ENCODE data around the gene MLLT6. TPM values are rescaled to one million over a fixed set of nuclear protein-coding genes. Genes with fewer than 3 reads are reported as not detected.

MLLT6 gene
- total and polyA plus RNA-seq, 8 donors: 51.3 to 181 (median 68.7) TPM

DNA sequence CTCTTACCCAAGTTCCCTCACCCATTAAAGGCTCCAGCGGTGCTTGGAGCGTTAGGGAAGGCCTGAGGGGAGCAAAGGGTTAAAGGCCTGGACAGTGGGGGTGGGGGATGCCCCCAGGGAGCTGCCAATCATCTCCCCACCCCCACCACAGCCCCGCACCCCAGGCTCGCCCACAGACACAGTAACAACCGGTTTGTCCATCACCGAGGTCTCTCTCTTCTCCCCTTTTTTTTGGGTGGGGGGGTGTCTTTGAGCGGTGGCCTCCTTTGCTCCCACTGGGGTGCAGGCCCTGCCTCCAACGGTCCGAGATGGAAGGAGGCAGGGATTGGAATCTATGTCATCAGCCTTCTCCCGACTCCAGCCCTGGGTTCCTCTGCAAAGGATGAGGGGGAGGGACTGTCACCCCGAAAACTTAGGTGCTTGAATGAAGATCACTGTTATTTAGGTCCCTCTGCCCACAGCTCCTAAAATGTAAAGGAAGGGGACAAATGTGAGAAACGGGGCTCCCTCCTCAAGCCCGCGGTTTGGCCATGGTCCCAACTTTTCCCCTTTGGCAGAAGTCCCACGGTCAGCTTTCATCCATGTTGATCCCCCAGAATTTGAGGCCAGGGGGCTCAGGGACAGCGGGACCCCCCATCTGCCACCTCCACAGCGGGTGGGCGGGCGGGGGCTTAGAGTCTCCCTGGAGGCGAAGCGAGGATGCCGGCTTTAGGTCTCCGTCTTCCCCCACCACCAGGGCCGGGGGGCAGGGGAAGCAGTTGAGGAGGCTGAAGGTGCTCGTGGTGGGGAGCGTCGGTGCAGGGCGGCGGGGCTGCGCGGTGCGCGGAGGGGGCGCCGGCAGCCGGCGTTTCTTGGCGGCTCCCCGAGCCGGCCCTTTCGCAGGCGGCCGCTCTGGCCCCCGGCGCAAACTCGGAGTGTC, 32.0 kb upstream of the MLLT6 start:
- intact Hi-C loops (cut with DNase I): no loop called here
- H3K4me1 ChIP-seq: peaks cover 0 to 4% (median 3%) of the 10 kb centered on the region in 3 donors
- DNase-seq (peak in 3 of 6 donors; percentile 29 to 45 (median 33)), FAIRE-seq (no peak), ATAC-seq (no peak)
- no peaks in the 10 kb centered on the region for H3K36me3 ChIP-seq
- H3K4me3 ChIP-seq: peak overlapping the region; percentile 49 to 73 (median 60)
- H3K27me3 ChIP-seq: no peaks in the 10 kb centered on the region
- H3K9me3 ChIP-seq: no peaks in the 10 kb centered on the region
- no peak overlapping the region for H3K27ac ChIP-seq
- WGBS, 2 donors: 24 to 25% methylated on average over 46 of the region's 46 CpGs
- TF ChIP-seq, protein P1, sequence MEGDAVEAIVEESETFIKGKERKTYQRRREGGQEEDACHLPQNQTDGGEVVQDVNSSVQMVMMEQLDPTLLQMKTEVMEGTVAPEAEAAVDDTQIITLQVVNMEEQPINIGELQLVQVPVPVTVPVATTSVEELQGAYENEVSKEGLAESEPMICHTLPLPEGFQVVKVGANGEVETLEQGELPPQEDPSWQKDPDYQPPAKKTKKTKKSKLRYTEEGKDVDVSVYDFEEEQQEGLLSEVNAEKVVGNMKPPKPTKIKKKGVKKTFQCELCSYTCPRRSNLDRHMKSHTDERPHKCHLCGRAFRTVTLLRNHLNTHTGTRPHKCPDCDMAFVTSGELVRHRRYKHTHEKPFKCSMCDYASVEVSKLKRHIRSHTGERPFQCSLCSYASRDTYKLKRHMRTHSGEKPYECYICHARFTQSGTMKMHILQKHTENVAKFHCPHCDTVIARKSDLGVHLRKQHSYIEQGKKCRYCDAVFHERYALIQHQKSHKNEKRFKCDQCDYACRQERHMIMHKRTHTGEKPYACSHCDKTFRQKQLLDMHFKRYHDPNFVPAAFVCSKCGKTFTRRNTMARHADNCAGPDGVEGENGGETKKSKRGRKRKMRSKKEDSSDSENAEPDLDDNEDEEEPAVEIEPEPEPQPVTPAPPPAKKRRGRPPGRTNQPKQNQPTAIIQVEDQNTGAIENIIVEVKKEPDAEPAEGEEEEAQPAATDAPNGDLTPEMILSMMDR (IDR thresholded peaks at IDR 0.05): no peak

GRCh38 chr17:38673707-38674013, 31.4 kb upstream of the MLLT6 start:
- 1 to 2% methylated on average over 29 to 41 of the region's 41 CpGs for WGBS, 2 donors
- DNase-seq: peak in 3 of 6 donors; percentile 28 to 68 (median 52)
- peak; percentile 5 to 36 (median 14) for ATAC-seq
- H3K27me3 ChIP-seq: no peaks in the 10 kb centered on the region
- TF ChIP-seq, protein P1 (IDR thresholded peaks at IDR 0.05): no peak
- intact Hi-C loops (cut with DNase I): no loop called here
- H3K27ac ChIP-seq: no peak overlapping the region
- peaks cover 0 to 4% (median 3%) of the 10 kb centered on the region in 3 donors for H3K4me1 ChIP-seq
- no peak for FAIRE-seq
- peak overlapping the region; percentile 49 to 73 (median 60) for H3K4me3 ChIP-seq
- no peaks in the 10 kb centered on the region for H3K36me3 ChIP-seq
- no peaks in the 10 kb centered on the region for H3K9me3 ChIP-seq

GRCh38 chr17:38674014-38674748, 30.9 kb upstream of the MLLT6 start:
- peak in 5 of 6 donors; percentile 35 to 82 (median 55) for DNase-seq
- TF ChIP-seq, protein P1 (IDR thresholded peaks at IDR 0.05): no peak
- Histone ChIP-seq H3K4me1 (peaks cover 0 to 4% (median 3%) of the 10 kb centered on the region in 3 donors), H3K4me3 (peak overlapping the region; percentile 49 to 73 (median 60)), H3K27me3 (no peaks in the 10 kb centered on the region), H3K27ac (peak overlapping the region; percentile 29 to 63 (median 58)), H3K9me3 (no peaks in the 10 kb centered on the region), H3K36me3 (no peaks in the 10 kb centered on the region)
- intact Hi-C loops (cut with DNase I): no loop called here
- no peak for FAIRE-seq
- 1 to 2% methylated on average over 49 to 85 of the region's 85 CpGs for WGBS, 2 donors
- peak; percentile 16 to 47 (median 34) for ATAC-seq

GRCh38 chr17:38674749-38675615, 30.1 kb upstream of the MLLT6 start, which contains the start of gene EPOP:
Gene EPOP (minus strand): TSS chr17:38674957. CDS start chr17:38674495, 462 bp downstream.
- Histone ChIP-seq H3K4me3 (peak within 1 kb of the TSS; percentile 49 to 73 (median 60)), H3K27me3 (no peaks in the 10 kb centered on the region), H3K27ac (peak within 1 kb of the TSS; percentile 29 to 63 (median 58)), H3K9me3 (no peaks in the 10 kb centered on the region), H3K4me1 (peaks cover 0 to 4% (median 3%) of the 10 kb centered on the region in 3 donors), H3K36me3 (no peaks in the 10 kb centered on the region)
- intact Hi-C loops (cut with DNase I): loop anchor here in 2 of 3 donors (5.0 kb wide), 2 partner anchors 57 to 62 kb away; partner anchors contain the start of gene CISD3 (in 1 of the 2)
- FAIRE-seq (no peak), DNase-seq (peak; percentile 89 to 95 (median 90)), ATAC-seq (peak; percentile 91 to 93 (median 91))
- WGBS, 2 donors: 4% methylated on average over 62 to 80 of the region's 80 CpGs
- TF ChIP-seq, protein P1 (IDR thresholded peaks at IDR 0.05): no peak

Measured in pancreas (tissue), 10 donors.